Measurements from ENCODE around the gene RUNX2.

GRCh38 chr6:45461486-45461885, 133.4 kb downstream of the RUNX2 start:
- TF ChIP-seq POLR2A (IDR thresholded peaks at IDR 0.05) (no peak), CTCF (IDR thresholded peaks at IDR 0.05) (no peak)

Measured in breast epithelium (tissue), 3 donors.